ENCODE data around the gene BMAL2. TPM values are rescaled to one million over a fixed set of nuclear protein-coding genes. Genes with fewer than 3 reads are reported as not detected.

BMAL2 gene, protein sequence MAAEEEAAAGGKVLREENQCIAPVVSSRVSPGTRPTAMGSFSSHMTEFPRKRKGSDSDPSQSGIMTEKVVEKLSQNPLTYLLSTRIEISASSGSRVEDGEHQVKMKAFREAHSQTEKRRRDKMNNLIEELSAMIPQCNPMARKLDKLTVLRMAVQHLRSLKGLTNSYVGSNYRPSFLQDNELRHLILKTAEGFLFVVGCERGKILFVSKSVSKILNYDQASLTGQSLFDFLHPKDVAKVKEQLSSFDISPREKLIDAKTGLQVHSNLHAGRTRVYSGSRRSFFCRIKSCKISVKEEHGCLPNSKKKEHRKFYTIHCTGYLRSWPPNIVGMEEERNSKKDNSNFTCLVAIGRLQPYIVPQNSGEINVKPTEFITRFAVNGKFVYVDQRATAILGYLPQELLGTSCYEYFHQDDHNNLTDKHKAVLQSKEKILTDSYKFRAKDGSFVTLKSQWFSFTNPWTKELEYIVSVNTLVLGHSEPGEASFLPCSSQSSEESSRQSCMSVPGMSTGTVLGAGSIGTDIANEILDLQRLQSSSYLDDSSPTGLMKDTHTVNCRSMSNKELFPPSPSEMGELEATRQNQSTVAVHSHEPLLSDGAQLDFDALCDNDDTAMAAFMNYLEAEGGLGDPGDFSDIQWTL
- total RNA-seq = 10 to 100 TPM; 10.9 to 13.2 TPM

DNA sequence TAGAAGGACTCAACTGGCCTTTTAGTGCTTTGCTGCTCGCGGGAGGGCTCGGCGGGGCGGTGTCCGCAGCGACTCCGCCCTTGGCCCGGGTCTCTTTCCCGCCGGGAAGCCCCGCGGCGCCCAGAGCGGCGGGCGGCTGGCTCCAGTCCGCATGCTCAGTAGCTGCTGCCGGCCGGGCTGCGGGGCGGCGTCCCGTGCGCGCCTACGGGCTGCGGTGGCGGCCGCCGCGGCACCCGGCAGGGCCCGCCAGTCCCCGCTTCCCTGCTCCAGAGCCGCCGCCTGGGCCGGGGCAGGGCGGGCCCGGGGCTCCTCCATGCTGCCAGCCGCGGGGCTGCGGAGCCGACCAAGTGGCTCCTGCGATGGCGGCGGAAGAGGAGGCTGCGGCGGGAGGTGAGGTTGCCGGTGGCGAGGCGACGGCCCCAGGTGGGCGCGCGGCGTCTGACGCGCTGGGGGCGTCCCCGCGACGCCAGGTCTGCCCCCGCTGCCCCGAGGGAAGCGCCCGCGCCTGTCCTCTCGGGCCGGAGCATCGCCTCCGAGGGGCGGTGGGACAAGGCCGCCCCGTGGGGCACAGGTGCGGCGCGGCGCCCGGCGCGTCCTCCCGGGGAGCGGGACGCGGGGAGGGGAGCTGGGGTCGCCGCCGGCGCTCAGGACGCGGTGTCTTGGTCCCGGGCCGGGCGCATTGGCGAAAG lies at the start of gene BMAL2:
Gene BMAL2 (plus strand): TSS at position 123 of the 689 bp plus-strand sequence. CDS start 237 bp downstream, at position 360.
- ChIA-PET CTCF (interaction anchor here (0.6 to 1.1 kb wide), 2 partner anchors 26 to 355 kb away, joined by 3 read pairs; no protein-coding TSS in a partner anchor), POLR2A (interaction anchor here (0.6 kb wide), 1 partner anchor 311 kb away, joined by 5 read pairs; no protein-coding TSS in a partner anchor)
- Mint-ChIP-seq H3K36me3 (ENCODE audit: low read depth) (peaks cover 2% of the 10 kb centered on the region), H3K27ac (peak within 1 kb of the TSS; percentile 90), H3K9me3 (ENCODE audit: low read depth) (no peaks in the 10 kb centered on the region), H3K4me1 (peaks cover 42% of the 10 kb centered on the region), H3K27me3 (peaks cover 30% of the 10 kb centered on the region), H3K4me3 (peak within 1 kb of the TSS; percentile 82)
- intact Hi-C loops (cut with DNase I, micrococcal nuclease) = loop anchor here (1.0 to 5.0 kb wide), 6 partner anchors 49 to 857 kb away; partner anchors contain the start of genes STK38L (in 2 of the 2), CCDC91 (in 1 of the 2), MRPS35 (in 1 of the 2) and PPFIBP1 (in 1 of the 2)
- ATAC-seq (peak; percentile 28), DNase-seq (peak; percentile 66)

DNA sequence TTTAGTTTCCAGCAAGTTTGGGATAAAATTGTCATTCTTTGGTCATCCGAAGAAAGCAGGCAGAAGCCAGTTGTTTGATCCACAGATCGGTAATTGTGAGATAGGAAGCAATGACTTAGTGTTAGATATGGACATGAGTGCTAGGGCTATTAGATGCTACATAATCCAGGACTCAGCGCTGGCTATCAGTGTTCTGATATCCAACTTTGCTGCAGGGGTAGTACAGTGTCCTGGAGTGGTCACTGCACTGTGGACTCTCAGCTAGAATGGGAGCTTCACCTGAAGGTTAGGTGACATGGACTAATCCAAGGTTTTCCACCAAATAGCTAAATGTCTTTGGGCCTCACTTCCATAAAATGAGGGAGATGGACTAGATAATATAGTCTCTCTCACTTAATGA lies 48.6 kb upstream of the BMAL2 start:
- Mint-ChIP-seq H3K36me3 (ENCODE audit: low read depth) (no peaks in the 10 kb centered on the region), H3K27ac (no peak overlapping the region), H3K4me3 (no peak overlapping the region), H3K9me3 (ENCODE audit: low read depth) (no peaks in the 10 kb centered on the region), H3K4me1 (peaks cover 16% of the 10 kb centered on the region), H3K27me3 (no peaks in the 10 kb centered on the region)
- ChIA-PET POLR2A (no interaction called here), CTCF (interaction anchor here (1.2 kb wide), 1 partner anchor 8 kb away, joined by 5 read pairs; no protein-coding TSS in a partner anchor)
- DNase-seq = no peak
- no peak for ATAC-seq
- intact Hi-C loops (cut with DNase I, micrococcal nuclease) = no loop called here

DNA sequence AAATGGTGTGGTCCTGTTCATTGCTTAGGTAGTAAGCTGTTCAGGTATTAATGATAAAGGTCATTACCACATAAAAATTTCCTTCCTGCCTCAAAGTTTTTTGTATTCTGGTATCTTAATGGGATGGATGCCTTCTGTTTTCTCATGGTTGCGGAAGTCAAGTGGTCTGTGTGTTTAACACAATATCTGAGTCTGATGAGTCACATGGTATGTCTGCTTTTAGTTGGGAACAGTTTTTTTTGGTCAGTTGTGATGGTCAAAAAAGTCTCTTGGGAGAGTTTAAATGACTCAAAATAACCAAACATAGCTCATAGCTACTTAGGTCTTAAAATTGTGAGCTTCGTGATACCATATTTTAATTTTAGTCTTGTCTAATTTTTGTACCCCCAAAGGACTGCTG lies 47.9 kb upstream of the BMAL2 start:
- H3K4me3 Mint-ChIP-seq = no peak overlapping the region
- no peak overlapping the region for H3K27ac Mint-ChIP-seq
- CTCF ChIA-PET = interaction anchor here (0.7 to 2.0 kb wide), 3 partner anchors 9 to 358 kb away, joined by 3 to 13 read pairs (median 5); no protein-coding TSS in a partner anchor
- POLR2A ChIA-PET = no interaction called here
- H3K9me3 Mint-ChIP-seq (ENCODE audit: low read depth) = no peaks in the 10 kb centered on the region
- no peaks in the 10 kb centered on the region for H3K36me3 Mint-ChIP-seq (ENCODE audit: low read depth)
- peaks cover 11% of the 10 kb centered on the region for H3K4me1 Mint-ChIP-seq
- no peaks in the 10 kb centered on the region for H3K27me3 Mint-ChIP-seq
- no peak for DNase-seq
- intact Hi-C loops (cut with DNase I, micrococcal nuclease) = no loop called here
- no peak for ATAC-seq

DNA sequence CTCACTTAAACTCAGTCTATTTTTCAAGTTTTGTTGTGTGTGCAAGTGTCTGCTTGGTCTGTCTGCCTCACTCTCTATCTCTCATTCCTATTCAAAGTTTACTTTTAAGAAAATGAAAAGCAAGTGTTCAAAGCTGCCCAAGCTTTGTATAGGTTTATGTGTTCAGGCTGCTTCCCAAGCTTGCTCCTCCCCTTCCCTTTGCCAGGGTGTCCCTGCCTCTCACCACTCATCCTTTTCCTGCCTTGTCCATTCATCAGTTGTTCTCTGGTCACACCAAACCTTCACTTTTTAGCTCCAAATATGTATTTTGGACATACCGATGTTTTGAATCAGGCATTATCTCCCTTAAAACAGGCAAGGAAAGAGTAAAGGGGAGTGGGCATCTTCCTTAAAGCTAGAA lies 47.2 kb upstream of the BMAL2 start:
- Mint-ChIP-seq H3K9me3 (ENCODE audit: low read depth) (no peaks in the 10 kb centered on the region), H3K27me3 (no peaks in the 10 kb centered on the region), H3K4me3 (no peak overlapping the region), H3K4me1 (peaks cover 6% of the 10 kb centered on the region), H3K36me3 (ENCODE audit: low read depth) (no peaks in the 10 kb centered on the region), H3K27ac (no peak overlapping the region)
- no peak for DNase-seq
- no peak for ATAC-seq
- ChIA-PET POLR2A (no interaction called here), CTCF (interaction anchor here (0.7 to 2.0 kb wide), 5 partner anchors 10 to 143 kb away, joined by 3 to 13 read pairs (median 3); no protein-coding TSS in a partner anchor)
- intact Hi-C loops (cut with DNase I, micrococcal nuclease) = no loop called here

DNA sequence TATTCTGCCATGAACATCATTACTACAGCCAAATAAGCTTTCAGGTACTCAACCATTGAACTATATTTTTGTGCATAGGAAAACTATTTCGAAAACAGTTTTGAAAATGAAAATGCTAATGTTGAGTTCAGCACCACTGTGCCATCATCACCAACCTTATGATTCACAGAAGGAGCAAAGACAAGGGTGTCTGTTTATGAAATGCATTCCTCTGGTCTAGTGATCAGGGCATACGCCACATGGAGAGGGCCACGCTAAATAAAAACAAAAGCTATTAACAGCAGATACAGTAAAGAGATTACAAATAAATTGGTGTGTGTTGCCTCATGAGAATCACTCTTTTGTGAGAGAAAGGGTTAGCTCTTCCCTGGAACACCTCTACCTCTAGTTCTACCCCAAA lies 43.2 kb upstream of the BMAL2 start:
- Mint-ChIP-seq H3K36me3 (ENCODE audit: low read depth) (no peaks in the 10 kb centered on the region), H3K4me1 (peaks cover 4% of the 10 kb centered on the region), H3K4me3 (no peak overlapping the region), H3K9me3 (ENCODE audit: low read depth) (no peaks in the 10 kb centered on the region), H3K27me3 (no peaks in the 10 kb centered on the region), H3K27ac (no peak overlapping the region)
- no peak for DNase-seq
- ATAC-seq = no peak
- POLR2A ChIA-PET = no interaction called here
- intact Hi-C loops (cut with DNase I, micrococcal nuclease) = no loop called here
- CTCF ChIA-PET = interaction anchor here (1.6 kb wide), 1 partner anchor 16 kb away, joined by 5 read pairs; no protein-coding TSS in a partner anchor

DNA sequence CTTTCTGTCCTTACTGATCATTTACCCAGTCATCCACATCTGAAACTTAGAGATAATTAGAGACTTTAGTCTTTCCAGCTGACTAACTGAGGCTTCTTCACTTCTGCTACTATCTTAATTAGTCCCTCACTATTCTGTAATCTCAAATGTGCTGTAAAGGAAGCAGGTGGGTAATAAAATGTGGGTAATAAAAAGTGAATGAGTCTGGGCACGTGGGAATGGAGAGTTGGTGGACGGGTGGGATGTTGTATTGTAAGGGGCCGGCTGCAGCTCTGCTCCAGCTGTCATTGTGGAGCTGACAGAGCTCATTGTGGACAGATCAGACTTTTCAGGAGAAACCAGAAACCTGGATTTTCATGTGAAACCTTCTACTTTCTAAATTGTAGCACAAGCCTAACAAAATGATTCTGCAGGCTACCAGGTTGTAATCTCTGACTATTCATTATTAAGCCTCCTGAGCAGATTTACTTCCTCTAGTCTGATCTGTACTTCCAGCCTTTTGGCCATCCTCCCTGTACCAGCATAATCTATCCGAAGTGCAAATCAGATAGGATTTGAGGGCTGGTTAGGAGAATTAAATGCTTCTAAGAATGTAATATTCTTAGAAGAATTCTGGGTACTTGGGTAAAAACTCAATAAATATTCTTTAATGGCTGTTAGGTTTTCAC lies 42.0 kb upstream of the BMAL2 start:
- POLR2A ChIA-PET = no interaction called here
- CTCF ChIA-PET = interaction anchor here (0.9 to 1.6 kb wide), 2 partner anchors 15 to 91 kb away, joined by 4 to 5 read pairs; no protein-coding TSS in a partner anchor
- intact Hi-C loops (cut with DNase I, micrococcal nuclease) = no loop called here
- no peak for ATAC-seq
- Mint-ChIP-seq H3K27me3 (no peaks in the 10 kb centered on the region), H3K9me3 (ENCODE audit: low read depth) (no peaks in the 10 kb centered on the region), H3K4me1 (peaks cover 4% of the 10 kb centered on the region), H3K27ac (no peak overlapping the region), H3K4me3 (no peak overlapping the region), H3K36me3 (ENCODE audit: low read depth) (no peaks in the 10 kb centered on the region)
- no peak for DNase-seq

DNA sequence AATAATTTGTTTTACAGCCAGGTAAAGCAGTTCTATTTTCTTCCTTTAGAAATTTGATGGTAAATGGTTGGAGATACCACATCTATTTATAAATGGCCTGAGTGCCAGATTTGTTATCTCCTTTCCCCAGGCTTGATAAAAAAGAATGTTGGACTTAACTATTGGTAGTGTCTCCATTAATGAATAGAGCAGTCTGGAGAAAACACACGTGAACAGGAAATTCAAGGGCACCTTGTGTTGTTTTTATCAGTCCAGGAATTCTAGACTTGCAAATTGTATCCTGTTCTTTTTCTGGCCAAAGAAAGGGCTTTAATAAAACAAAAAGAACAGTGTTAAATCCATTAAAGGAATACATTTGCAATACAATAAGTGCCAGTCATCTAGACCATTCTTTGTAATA lies 40.8 kb upstream of the BMAL2 start:
- no peak overlapping the region for H3K4me3 Mint-ChIP-seq
- ATAC-seq (no peak), DNase-seq (no peak)
- no peaks in the 10 kb centered on the region for H3K9me3 Mint-ChIP-seq (ENCODE audit: low read depth)
- intact Hi-C loops (cut with DNase I, micrococcal nuclease) = no loop called here
- H3K4me1 Mint-ChIP-seq = no peaks in the 10 kb centered on the region
- POLR2A ChIA-PET = interaction anchor here (0.6 kb wide), 1 partner anchor 284 kb away, joined by 3 read pairs; no protein-coding TSS in a partner anchor
- CTCF ChIA-PET = interaction anchor here (1.6 kb wide), 1 partner anchor 14 kb away, joined by 7 read pairs; no protein-coding TSS in a partner anchor
- H3K27me3 Mint-ChIP-seq = no peaks in the 10 kb centered on the region
- no peak overlapping the region for H3K27ac Mint-ChIP-seq
- H3K36me3 Mint-ChIP-seq (ENCODE audit: low read depth) = no peaks in the 10 kb centered on the region

DNA sequence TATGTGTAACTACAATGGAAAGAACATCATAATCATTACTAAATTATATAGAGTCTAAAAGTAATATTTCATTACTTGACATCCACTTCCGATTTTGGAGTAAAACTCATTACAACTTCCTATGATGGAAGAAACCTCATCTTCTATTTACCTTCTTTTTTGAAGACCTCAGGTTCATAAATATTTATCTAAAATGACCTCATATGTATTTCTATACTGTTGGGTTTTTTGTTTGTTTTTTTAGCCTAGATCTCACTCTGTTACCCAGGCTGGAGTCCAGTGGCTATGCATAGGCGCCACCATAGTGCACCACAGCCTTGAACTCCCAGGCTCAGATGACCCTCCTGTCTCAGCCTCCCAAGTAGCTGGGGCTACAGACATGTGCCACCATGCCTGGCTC lies 39.9 kb upstream of the BMAL2 start:
- intact Hi-C loops (cut with DNase I, micrococcal nuclease) = no loop called here
- ChIA-PET POLR2A (interaction anchor here (0.6 kb wide), 1 partner anchor 283 kb away, joined by 3 read pairs; no protein-coding TSS in a partner anchor), CTCF (interaction anchor here (1.6 kb wide), 1 partner anchor 13 kb away, joined by 7 read pairs; no protein-coding TSS in a partner anchor)
- ATAC-seq = no peak
- no peaks in the 10 kb centered on the region for H3K27me3 Mint-ChIP-seq
- H3K9me3 Mint-ChIP-seq (ENCODE audit: low read depth) = no peaks in the 10 kb centered on the region
- no peak for DNase-seq
- H3K4me3 Mint-ChIP-seq = no peak overlapping the region
- H3K27ac Mint-ChIP-seq = no peak overlapping the region
- peaks cover 4% of the 10 kb centered on the region for H3K4me1 Mint-ChIP-seq
- H3K36me3 Mint-ChIP-seq (ENCODE audit: low read depth) = peaks cover 1% of the 10 kb centered on the region

DNA sequence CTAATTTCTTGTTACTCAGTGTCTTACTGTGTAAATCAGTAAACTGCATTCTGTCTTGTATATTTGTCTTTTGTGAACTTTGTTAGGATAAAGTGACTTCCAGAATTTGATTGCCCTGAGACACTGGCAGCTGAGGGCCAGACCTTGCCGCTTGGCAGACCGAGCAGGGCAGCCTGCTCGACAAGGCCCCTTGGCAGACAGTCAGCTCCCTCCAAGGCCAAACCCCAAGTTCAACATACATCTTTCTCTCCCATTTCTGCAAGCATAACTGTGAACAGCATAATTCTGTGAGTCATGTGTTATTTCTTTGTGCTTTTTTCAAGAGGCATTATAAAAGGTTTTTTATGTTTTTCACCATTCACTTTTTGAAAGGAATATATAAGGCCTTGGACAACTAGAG lies 39.2 kb upstream of the BMAL2 start:
- Mint-ChIP-seq H3K4me3 (no peak overlapping the region), H3K36me3 (ENCODE audit: low read depth) (peaks cover 4% of the 10 kb centered on the region), H3K4me1 (peaks cover 8% of the 10 kb centered on the region), H3K9me3 (ENCODE audit: low read depth) (no peaks in the 10 kb centered on the region), H3K27me3 (no peaks in the 10 kb centered on the region), H3K27ac (no peak overlapping the region)
- ChIA-PET POLR2A (no interaction called here), CTCF (no interaction called here)
- intact Hi-C loops (cut with DNase I, micrococcal nuclease) = no loop called here
- DNase-seq (no peak), ATAC-seq (no peak)

DNA sequence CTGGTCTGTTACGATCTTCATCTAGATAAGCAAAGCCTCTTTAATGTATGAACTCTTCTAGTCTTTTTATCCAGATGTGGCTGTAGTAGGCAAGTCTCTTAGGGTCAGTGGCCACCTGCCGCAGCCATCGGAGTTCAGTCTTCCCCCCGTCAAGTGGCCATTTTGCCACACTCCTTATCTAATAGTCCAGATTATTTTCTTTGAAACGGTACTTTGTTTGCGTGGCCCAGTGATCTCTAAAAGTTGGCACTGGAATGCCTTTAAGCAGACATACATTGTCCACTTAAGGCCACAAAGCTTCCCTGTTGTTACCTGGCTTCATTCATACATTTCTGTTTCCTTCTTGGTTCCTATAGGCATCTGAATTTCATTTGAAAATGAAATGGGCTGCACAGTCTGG lies 36.0 kb upstream of the BMAL2 start:
- H3K36me3 Mint-ChIP-seq (ENCODE audit: low read depth) = peaks cover 13% of the 10 kb centered on the region
- H3K4me1 Mint-ChIP-seq = peaks cover 8% of the 10 kb centered on the region
- ATAC-seq (no peak), DNase-seq (no peak)
- no peaks in the 10 kb centered on the region for H3K9me3 Mint-ChIP-seq (ENCODE audit: low read depth)
- CTCF ChIA-PET = interaction anchor here (0.6 to 1.9 kb wide), 6 partner anchors 9 to 161 kb away, joined by 3 to 24 read pairs (median 3); no protein-coding TSS in a partner anchor
- intact Hi-C loops (cut with DNase I, micrococcal nuclease) = loop anchor here in 1 of 2 experiments (1.0 to 2.0 kb wide), 2 partner anchors 52 to 116 kb away; partner anchors contain the start of gene STK38L
- H3K27me3 Mint-ChIP-seq = no peaks in the 10 kb centered on the region
- no peak overlapping the region for H3K4me3 Mint-ChIP-seq
- POLR2A ChIA-PET = no interaction called here
- no peak overlapping the region for H3K27ac Mint-ChIP-seq
